Esophagus (tissue), 2 donors: ENCODE measurements around the gene PPP2R5C. TPM values are rescaled to one million over a fixed set of nuclear protein-coding genes. Genes with fewer than 3 reads are reported as not detected.

Experiments
- H3K27ac ChIP-seq, 2 donors: one replicate each; pipeline ENCODE4 v1.5.1; 2013; ENCODE audit warnings: low read depth in 2 of 2, mild to moderate bottlenecking in 2 of 2, inconsistent platforms in 1 of 2, low read length in 1 of 2, moderate library complexity in 1 of 2
- H3K27me3 ChIP-seq, 2 donors: one replicate each; pipeline ENCODE4 v1.6.1; 2013; ENCODE audit warnings: low read length in 2 of 2, control low read depth in 1 of 2, mild to moderate bottlenecking in 1 of 2; ENCODE audit not compliant: insufficient read depth in 2 of 2, control insufficient read depth in 1 of 2
- H3K36me3 ChIP-seq, 2 donors: one replicate each; pipeline ENCODE4 v1.6.1; 2013; ENCODE audit warnings: low read length in 1 of 2; ENCODE audit not compliant: control insufficient read depth in 2 of 2, insufficient read depth in 2 of 2
- H3K4me1 ChIP-seq, 2 donors: one replicate each; pipeline ENCODE4 v1.6.1; 2013; ENCODE audit warnings: low read length in 1 of 2; ENCODE audit not compliant: control insufficient read depth in 2 of 2, insufficient read depth in 2 of 2
- H3K4me3 ChIP-seq, 2 donors: one replicate each; pipeline ENCODE4 v1.5.1; 2013; ENCODE audit warnings: low read length in 2 of 2, mild to moderate bottlenecking in 2 of 2, low read depth in 1 of 2, moderate library complexity in 1 of 2
- H3K9me3 ChIP-seq, 2 donors: one replicate each; pipeline ENCODE4 v1.6.1; 2013; ENCODE audit warnings: mild to moderate bottlenecking in 2 of 2, low read depth in 1 of 2, low read length in 1 of 2, moderate library complexity in 1 of 2; ENCODE audit not compliant: control insufficient read depth in 2 of 2, insufficient read depth in 1 of 2
- WGBS, 2 donors: extraction: QIAGEN DNeasy Blood & Tissue Kit; methylation state at CpG; one replicate each; pipeline ENCODE4 v1.1.7; 2013; 5-methylcytosine and 5-hydroxymethylcytosine counted together
- polyA plus RNA-seq, 2 donors: library from polyadenylated mRNA; stranded (reverse); fragments of 200-250 nt; gene quantifications; one replicate each; pipeline ENCODE4 v1.2.3, GENCODE V29; 2013
- donor health status: healthy with polysubstance abuse.
- donor health status: Bipolar disorder and iron deficiency.

The PPP2R5C gene
- polyA plus RNA-seq, 2 donors = 64.8 to 87.3 TPM

DNA sequence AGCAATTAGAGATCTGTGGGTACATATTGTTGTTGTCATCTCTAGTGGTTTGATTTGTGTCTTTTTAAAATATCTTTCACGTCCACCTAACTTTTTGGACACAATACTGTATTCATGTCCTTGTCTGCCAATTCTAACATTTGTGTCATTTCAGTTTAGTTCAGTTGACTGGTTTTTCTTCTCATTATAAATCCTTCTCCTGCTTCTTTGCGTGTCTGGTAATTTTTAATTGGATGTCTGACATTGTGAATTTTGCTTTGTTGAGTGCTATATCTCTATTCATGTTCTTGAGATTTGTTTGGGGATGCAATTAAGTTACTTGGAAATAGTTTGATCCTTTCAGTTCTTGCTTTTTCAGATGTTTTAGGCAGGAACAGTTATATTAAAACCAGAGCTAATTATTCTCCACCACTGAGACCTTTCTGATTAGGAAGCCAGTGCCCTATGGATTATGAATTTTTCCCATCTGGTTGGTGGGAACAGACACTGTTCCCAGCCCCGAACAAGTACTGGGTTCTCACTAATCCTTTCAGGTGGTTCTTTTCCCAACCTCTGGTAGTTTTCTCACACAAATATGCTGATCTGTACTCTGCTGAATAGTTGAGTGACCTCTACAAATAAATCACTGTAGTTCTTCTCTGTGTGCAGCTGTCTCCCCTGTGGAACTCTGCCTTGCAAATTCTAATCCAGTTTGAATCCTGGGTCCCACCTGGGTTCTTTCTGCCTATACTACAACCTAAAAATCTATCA lies 111.7 kb downstream of the PPP2R5C start:
- 78 to 83% methylated on average over 3 of the region's 3 CpGs for WGBS, 2 donors
- Histone ChIP-seq H3K4me1 (peaks cover 0 to 5% of the 10 kb centered on the region in 2 donors), H3K9me3 (no peaks in the 10 kb centered on the region), H3K27me3 (no peaks in the 10 kb centered on the region), H3K4me3 (no peak overlapping the region), H3K27ac (no peak overlapping the region), H3K36me3 (peaks cover 0 to 11% of the 10 kb centered on the region in 2 donors)

DNA sequence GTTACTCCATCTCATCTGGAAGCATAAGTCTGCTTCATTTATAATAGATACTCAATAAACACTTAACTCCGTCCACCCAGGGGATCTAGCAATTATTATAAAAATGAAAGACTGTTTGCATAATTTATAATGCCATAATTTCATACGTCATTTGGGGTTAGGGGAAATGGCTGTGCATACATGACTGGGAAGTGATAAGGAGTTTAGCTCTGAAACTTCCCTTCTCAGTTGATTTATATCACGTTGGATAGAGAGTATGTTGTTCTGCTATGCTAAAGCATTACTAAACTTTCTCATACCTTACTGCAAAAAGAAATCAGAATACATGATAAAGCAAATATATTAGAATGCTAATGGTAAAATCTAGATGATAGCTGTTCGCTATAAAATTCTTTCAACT lies 112.5 kb downstream of the PPP2R5C start:
- peaks cover 0 to 5% of the 10 kb centered on the region in 2 donors for H3K4me1 ChIP-seq
- peaks cover 0 to 18% of the 10 kb centered on the region in 2 donors for H3K36me3 ChIP-seq
- 81 to 83% methylated on average over 4 of the region's 4 CpGs for WGBS, 2 donors
- no peak overlapping the region for H3K27ac ChIP-seq
- H3K9me3 ChIP-seq = no peaks in the 10 kb centered on the region
- H3K27me3 ChIP-seq = no peaks in the 10 kb centered on the region
- H3K4me3 ChIP-seq = no peak overlapping the region

DNA sequence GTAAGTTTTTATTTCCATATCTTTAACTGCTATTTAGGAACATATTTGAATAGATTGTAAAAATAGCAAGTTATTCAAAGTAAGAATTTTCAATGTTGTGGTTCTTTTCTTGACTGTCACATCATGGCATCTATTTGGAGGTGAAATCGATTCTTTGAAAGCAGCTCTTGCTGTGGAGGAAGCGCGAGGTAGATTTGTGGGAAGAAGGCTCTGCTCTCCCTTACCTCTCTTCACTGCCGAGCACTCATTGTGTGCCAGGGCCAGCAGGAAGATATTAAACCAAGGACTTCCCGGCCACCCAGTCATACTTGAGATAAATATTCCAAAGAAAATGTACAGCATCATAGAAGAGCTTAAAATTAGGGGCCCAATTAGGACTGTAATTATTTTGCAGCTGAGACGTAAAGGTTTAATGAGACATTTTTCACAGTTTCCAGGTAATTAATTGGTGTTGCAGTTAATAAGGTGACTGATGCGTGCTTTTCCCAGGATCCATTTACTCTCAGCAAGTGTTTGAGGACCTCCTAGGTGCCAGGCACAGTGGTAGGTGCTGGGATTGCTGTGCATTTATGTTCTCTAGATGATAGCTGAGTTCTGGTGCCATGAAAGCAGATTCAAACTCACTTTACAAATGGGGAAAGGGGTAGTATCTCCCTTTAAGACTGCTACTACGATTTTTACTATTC lies 113.7 kb downstream of the PPP2R5C start:
- Histone ChIP-seq H3K27me3 (no peaks in the 10 kb centered on the region), H3K27ac (no peak overlapping the region), H3K4me3 (no peak overlapping the region), H3K4me1 (peaks cover 0 to 5% of the 10 kb centered on the region in 2 donors), H3K36me3 (peaks cover 0 to 18% of the 10 kb centered on the region in 2 donors), H3K9me3 (no peaks in the 10 kb centered on the region)
- WGBS, 2 donors = 80 to 85% methylated on average over 8 of the region's 8 CpGs

DNA sequence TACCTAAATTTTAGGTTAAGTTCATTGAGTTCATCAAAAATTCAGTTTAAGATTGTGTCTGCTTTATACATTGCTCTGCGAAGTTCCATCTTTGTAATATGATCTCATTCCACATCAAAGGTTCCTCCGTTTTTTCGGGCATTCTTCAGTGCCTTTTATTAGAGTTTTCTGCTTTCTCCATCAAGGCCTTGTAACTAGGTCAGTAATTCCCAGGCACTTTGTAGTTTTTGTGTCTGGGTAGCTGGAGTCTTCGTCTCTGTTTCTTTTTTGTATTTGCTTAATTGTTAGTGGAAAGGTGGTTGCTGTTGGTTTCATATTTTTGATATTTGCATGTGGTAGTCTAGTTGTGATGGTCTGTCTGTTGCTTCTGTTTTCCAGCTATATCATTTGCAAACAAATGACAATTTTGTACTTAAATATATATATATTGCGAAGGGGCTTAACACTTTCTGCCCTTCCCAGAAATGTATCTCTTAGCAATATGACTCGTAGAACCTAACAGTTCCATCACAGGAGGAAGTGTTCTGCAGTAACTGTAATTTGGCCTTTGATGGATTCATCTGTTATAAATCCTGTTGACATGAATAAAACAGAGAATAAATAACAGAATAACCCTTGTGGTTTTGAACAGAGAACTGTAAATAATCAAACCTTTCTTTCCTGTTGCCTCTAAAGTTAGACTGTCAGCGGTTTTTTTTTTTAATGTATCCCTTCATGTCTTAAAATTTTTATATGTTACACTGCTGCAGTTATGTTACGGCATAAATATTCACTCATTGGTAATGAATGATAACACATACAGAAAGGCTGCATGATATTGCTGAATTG lies 114.4 kb downstream of the PPP2R5C start:
- H3K27me3 ChIP-seq = no peaks in the 10 kb centered on the region
- peaks cover 0 to 5% of the 10 kb centered on the region in 2 donors for H3K4me1 ChIP-seq
- H3K36me3 ChIP-seq = peaks cover 0 to 18% of the 10 kb centered on the region in 2 donors
- no peak overlapping the region for H3K4me3 ChIP-seq
- 61 to 65% methylated on average over 8 of the region's 8 CpGs for WGBS, 2 donors
- H3K27ac ChIP-seq = no peak overlapping the region
- no peaks in the 10 kb centered on the region for H3K9me3 ChIP-seq

DNA sequence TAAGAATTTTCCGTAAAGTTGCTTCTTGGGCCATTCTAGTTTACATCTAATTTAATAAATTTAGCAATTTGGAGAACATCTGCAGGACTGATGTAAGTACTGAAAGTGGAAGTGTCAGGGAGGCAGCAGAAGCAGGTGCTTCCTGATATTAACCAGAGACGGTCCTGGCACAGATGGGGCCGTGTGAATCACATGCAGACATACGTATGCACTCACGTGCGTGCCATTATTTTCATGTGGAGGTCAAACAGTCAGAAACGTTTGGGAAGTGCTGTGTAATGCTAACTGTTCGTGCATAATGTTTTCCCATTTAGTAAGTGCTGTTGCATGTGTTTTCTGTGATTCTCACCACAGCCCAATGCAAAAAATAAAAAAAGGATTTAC lies 115.0 kb downstream of the PPP2R5C start:
- Histone ChIP-seq H3K36me3 (peaks cover 0 to 18% of the 10 kb centered on the region in 2 donors), H3K4me3 (no peak overlapping the region), H3K9me3 (no peaks in the 10 kb centered on the region), H3K27me3 (no peaks in the 10 kb centered on the region), H3K4me1 (peaks cover 0 to 5% of the 10 kb centered on the region in 2 donors), H3K27ac (no peak overlapping the region)
- WGBS, 2 donors = 46 to 53% methylated on average over 8 of the region's 8 CpGs

DNA sequence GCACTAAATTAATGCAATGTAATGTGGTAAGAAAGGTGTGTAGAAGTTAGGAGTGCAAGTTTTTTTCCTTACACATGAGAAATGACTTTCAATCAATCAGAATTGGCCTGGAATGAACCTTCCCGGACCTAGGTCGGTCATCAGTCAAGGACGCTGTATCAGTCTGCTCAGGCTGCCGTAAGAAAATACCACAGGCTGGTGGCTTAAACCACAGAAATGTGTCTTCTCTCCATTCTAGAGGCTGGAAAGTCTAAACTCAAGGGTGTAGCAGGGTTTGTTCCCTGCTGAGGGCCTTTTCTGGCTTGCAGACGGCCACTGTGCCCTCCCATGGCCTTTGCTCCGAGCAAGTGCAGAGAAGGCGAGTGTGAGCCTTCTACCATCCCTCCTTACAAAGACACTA lies 116.3 kb downstream of the PPP2R5C start:
- no peak overlapping the region for H3K27ac ChIP-seq
- peaks cover 0 to 5% of the 10 kb centered on the region in 2 donors for H3K4me1 ChIP-seq
- 83 to 91% methylated on average over 7 of the region's 7 CpGs for WGBS, 2 donors
- peaks cover 5 to 19% of the 10 kb centered on the region in 2 donors for H3K36me3 ChIP-seq
- no peaks in the 10 kb centered on the region for H3K9me3 ChIP-seq
- no peaks in the 10 kb centered on the region for H3K27me3 ChIP-seq
- no peak overlapping the region for H3K4me3 ChIP-seq

DNA sequence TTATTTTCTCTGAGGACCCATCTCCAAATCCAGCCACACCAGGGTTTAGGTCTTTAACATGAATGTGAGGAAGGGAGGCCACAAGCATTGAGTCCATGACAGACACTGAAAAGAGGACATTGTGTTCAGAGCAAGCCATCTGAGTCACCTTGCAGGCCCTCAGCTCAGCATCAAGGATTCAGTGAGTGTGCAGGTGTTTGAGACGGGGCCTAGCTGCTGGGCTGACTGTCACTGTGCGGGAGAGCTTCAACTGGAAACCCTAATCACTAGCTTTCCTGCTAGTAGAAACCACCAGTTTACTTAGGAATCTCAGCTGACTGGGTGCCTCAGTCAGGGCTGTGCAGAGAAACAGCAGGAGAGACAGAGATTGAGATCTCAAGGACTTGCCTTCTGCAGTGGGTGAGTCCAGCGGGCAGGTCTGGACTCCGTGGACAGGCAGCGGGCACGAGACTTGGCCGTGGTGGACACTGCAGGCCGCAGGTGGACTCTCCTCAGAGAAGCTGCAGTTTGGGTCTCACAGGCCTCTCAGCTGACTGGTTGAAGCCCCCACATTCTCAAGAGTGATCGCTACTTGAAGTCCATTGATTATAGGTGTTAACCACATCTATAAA lies 116.8 kb downstream of the PPP2R5C start:
- H3K4me1 ChIP-seq = peaks cover 0 to 5% of the 10 kb centered on the region in 2 donors
- H3K27ac ChIP-seq = no peak overlapping the region
- H3K9me3 ChIP-seq = no peaks in the 10 kb centered on the region

DNA sequence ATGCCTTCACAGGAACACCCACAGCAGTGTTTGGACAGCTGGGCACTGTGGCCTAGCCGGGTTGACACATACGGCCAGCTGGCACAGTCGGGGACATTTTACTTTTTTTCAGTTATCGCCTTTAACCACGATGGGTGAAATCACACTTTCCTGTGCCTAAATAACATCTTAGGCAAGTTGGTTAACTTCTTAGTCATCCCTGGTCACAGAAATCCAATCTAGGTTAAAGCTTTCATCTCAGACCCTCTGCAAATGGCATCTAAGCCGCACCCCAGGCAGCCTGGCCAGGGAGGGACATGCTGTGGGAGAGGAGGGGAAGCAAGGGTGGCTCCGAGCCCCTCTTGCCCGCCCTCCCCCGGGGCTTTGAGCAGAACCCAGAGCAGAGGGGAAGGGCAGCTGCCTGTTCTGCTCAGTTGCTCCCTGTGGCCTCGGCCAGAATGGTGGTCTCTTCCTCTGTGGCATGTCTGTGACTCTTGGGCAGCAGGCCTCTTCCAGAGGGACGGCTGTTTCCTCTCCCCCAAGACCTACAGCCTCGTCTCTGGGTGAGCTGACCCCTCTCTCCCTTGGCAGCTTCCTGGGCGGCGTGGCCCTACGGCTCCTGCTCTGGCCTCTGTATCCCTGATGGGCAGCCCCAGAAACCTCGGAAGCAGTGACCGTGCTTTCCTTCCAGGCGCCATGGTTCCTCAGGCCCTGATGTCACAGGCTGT lies 117.5 kb downstream of the PPP2R5C start:
- 76 to 81% methylated on average over 16 to 18 of the region's 18 CpGs for WGBS, 2 donors

More for the DNA sequence above, 116.8 kb downstream of the PPP2R5C start:
- H3K4me3 ChIP-seq = no peak overlapping the region
- H3K36me3 ChIP-seq = peaks cover 5 to 20% of the 10 kb centered on the region in 2 donors
- WGBS, 2 donors = 74 to 93% methylated on average over 9 of the region's 9 CpGs
- no peaks in the 10 kb centered on the region for H3K27me3 ChIP-seq

More for the DNA sequence above, 117.5 kb downstream of the PPP2R5C start:
- no peaks in the 10 kb centered on the region for H3K9me3 ChIP-seq
- peaks cover 5 to 25% of the 10 kb centered on the region in 2 donors for H3K36me3 ChIP-seq
- H3K27me3 ChIP-seq = no peaks in the 10 kb centered on the region
- H3K4me1 ChIP-seq = peaks cover 0 to 5% of the 10 kb centered on the region in 2 donors
- H3K4me3 ChIP-seq = no peak overlapping the region
- H3K27ac ChIP-seq = no peak overlapping the region
